Ascending aorta (tissue), 2 donors: ENCODE results near the gene ANKRD27. TPM values are rescaled to one million over a fixed set of nuclear protein-coding genes. Genes with fewer than 3 reads are reported as not detected.
"Not testable (repeated sequence)": the region's sequence is repeated elsewhere in the genome, so short reads cannot be mapped to it uniquely, and the experiment has no call there.

ENCODE experiments used
- DNase-seq, 2 donors: peaks; one replicate each; pipeline ENCODE4 v3.0.0-alpha.2; 2019; ENCODE audit warnings: low spot score in 2 of 2
- H3K27ac ChIP-seq, 2 donors: fragments of 200-600 bp; sonication (generic); one replicate each; pipeline ENCODE4 v1.5.1; 2016 to 2017; ENCODE audit warnings: mild to moderate bottlenecking in 1 of 2
- H3K27me3 ChIP-seq: fragments of 200-600 bp; sonication (generic); one replicate; pipeline ENCODE4 v1.5.1; 2017
- H3K36me3 ChIP-seq, 2 donors: fragments of 200-600 bp; sonication (generic); one replicate each; pipeline ENCODE4 v1.5.1; 2016
- H3K4me1 ChIP-seq, 2 donors: fragments of 200-600 bp; sonication (generic); one replicate each; pipeline ENCODE4 v1.5.1; 2016 to 2017; ENCODE audit warnings: mild to moderate bottlenecking in 1 of 2
- H3K4me3 ChIP-seq, 2 donors: fragments of 200-600 bp; sonication (generic); one replicate each; pipeline ENCODE4 v1.5.1; 2016 to 2017; ENCODE audit warnings: mild to moderate bottlenecking in 1 of 2
- H3K9me3 ChIP-seq, 2 donors: fragments of 200-600 bp; sonication (generic); one replicate each; pipeline ENCODE4 v1.5.1; 2016
- intact Hi-C: fragments of 100-400 bp; cut with DNase I; formaldehyde crosslinking; loops from one replicate; pipeline ENCODE4 v1.15.1; 2023
- total RNA-seq: library from RNA; depleted of rRNA; stranded (reverse); fragments of >200 nt; gene quantifications from one replicate; pipeline ENCODE4 v1.1.0, GENCODE V29; 2016
- TF ChIP-seq, protein P1 (sequence below), 3 experiments: fragments of 200-600 bp in 2 of 3; fragments of 450-650 bp in 1 of 3; sonication (generic) in 2 of 3; IDR thresholded peaks; one replicate each; pipeline ENCODE4 v1.5.1; 2016 to 2019; ENCODE audit warnings: antibody characterized with exemption in 3 of 3, mild to moderate bottlenecking in 1 of 3, moderate library complexity in 1 of 3

ANKRD27 gene
- total RNA-seq, 1 donor from 2014 or later = 17.3 TPM

DNA sequence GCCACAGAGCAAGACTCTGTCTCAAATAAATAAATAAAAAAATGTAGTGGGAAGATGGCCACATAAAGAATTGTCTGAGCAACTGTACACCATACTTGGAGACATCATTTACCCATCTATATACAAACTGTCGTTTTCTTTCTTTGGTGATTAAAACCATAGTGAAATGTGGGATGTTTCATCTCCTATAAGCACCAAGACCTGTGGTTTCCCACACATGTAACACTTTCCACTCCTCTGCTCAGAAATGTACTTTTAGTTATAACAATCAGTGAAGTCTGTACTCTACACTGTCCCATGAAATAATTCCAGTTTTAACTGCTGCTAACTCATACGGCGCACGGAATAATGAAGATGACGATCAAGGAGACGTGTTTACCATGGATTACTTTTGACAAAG lies 75.7 kb downstream of the ANKRD27 start:
- Histone ChIP-seq H3K27me3 (no peaks in the 10 kb centered on the region), H3K27ac (no peak overlapping the region), H3K9me3 (no peaks in the 10 kb centered on the region), H3K4me3 (no peak overlapping the region), H3K36me3 (peaks cover 65 to 88% of the 10 kb centered on the region in 2 donors), H3K4me1 (no peaks in the 10 kb centered on the region)
- TF ChIP-seq, protein P1, sequence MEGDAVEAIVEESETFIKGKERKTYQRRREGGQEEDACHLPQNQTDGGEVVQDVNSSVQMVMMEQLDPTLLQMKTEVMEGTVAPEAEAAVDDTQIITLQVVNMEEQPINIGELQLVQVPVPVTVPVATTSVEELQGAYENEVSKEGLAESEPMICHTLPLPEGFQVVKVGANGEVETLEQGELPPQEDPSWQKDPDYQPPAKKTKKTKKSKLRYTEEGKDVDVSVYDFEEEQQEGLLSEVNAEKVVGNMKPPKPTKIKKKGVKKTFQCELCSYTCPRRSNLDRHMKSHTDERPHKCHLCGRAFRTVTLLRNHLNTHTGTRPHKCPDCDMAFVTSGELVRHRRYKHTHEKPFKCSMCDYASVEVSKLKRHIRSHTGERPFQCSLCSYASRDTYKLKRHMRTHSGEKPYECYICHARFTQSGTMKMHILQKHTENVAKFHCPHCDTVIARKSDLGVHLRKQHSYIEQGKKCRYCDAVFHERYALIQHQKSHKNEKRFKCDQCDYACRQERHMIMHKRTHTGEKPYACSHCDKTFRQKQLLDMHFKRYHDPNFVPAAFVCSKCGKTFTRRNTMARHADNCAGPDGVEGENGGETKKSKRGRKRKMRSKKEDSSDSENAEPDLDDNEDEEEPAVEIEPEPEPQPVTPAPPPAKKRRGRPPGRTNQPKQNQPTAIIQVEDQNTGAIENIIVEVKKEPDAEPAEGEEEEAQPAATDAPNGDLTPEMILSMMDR (IDR thresholded peaks at IDR 0.05) = no peak
- no peak for DNase-seq
- intact Hi-C loops = loop anchor here (5.0 kb wide), 1 partner anchor 73 kb away; no protein-coding TSS in a partner anchor

DNA sequence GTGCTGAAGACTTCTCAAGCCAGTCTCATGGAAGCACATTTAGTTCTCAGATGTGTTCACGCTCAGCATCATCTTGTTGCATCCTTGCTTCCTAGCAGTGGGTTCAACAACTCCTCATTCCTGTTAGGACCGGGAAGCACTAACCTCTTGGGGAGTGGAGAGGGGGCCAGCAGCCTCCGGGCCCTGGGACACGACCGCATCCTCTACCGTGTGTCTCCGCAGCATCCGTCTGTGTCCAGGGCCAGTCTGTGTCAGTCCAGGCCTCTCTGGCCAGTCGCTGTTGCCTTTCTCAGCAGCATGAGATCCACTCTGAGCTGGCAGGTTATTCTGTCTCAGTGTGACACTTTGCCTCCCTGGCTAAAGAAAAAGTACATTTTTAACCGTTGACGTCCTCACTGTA lies 77.0 kb downstream of the ANKRD27 start:
- H3K27ac ChIP-seq = no peak overlapping the region
- DNase-seq = no peak
- no peaks in the 10 kb centered on the region for H3K4me1 ChIP-seq
- intact Hi-C loops = loop anchor here (5.0 kb wide), 1 partner anchor 74 kb away; no protein-coding TSS in a partner anchor
- TF ChIP-seq, protein P1 (IDR thresholded peaks at IDR 0.05) = no peak
- no peaks in the 10 kb centered on the region for H3K9me3 ChIP-seq
- H3K36me3 ChIP-seq = peaks cover 61 to 88% of the 10 kb centered on the region in 2 donors
- H3K4me3 ChIP-seq = no peak overlapping the region
- H3K27me3 ChIP-seq = no peaks in the 10 kb centered on the region

GRCh38 chr19:32595491-32595890 lies 79.5 kb downstream of the ANKRD27 start:
- Histone ChIP-seq H3K27me3 (no peaks in the 10 kb centered on the region), H3K9me3 (no peaks in the 10 kb centered on the region), H3K4me3 (no peak overlapping the region), H3K27ac (no peak overlapping the region), H3K36me3 (peaks cover 43 to 73% of the 10 kb centered on the region in 2 donors), H3K4me1 (no peaks in the 10 kb centered on the region)
- TF ChIP-seq, protein P1 (IDR thresholded peaks at IDR 0.05) = no peak
- DNase-seq = no peak
- intact Hi-C loops = loop anchor here (5.0 kb wide), 1 partner anchor 77 kb away; no protein-coding TSS in a partner anchor

DNA sequence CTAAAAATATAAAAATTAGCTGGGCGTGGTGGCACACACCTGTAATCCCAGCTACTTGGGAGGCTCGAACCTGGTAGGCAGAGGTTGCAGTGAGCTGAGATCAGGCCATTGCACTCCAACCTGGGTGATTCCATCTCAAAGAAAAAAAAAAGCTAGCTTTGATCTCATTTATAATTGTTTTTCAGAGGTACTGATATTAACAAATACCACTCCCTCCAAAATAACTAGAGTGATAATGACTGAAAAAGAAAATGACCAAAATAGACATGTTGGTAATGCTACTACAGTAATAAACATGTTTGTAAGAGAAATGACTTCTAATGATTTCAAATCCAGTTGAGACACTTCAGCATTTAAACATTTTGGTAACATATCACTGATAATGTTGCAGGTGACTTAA lies 81.0 kb downstream of the ANKRD27 start:
- TF ChIP-seq, protein P1 (IDR thresholded peaks at IDR 0.05) = no peak
- Histone ChIP-seq H3K9me3 (no peaks in the 10 kb centered on the region), H3K27me3 (no peaks in the 10 kb centered on the region), H3K27ac (no peak overlapping the region), H3K36me3 (peaks cover 35 to 64% of the 10 kb centered on the region in 2 donors), H3K4me1 (no peaks in the 10 kb centered on the region), H3K4me3 (no peak overlapping the region)
- intact Hi-C loops = no loop called here
- no peak for DNase-seq

- intact Hi-C loops = loop anchor here (10.0 kb wide), 1 partner anchor 587 kb away; no protein-coding TSS in a partner anchor
- not testable (repeated sequence) for H3K4me1 ChIP-seq, DNase-seq, H3K9me3 ChIP-seq, H3K27me3 ChIP-seq, H3K27ac ChIP-seq, H3K4me3 ChIP-seq
- H3K36me3 ChIP-seq = peaks cover 29 to 38% of the 10 kb centered on the region in 2 donors
Observed at GRCh38 chr19:32587747-32588504, 87.1 kb downstream of the ANKRD27 start.

DNA sequence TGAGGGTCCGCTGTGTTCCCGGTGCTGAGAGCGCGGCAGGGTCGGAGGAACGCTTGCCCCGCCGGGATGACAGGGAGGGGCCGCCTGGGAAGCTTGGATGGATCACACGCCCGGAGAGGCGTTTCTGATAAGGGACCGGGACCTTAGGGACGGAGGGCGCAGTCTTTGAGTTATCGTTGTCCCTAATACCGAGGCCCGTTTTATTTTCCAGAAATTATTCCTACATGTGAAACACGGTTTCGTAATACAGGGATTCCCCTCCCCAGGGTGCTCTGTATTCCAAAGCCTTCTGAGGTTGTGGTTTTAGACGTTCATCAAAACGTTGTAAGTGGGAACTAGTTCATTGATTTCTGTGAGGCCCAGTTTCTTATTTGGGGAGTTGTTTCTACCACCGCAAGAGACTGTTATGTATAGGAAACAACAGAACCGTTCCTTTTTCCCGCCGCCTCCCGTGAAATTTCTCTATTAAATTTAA lies 93.2 kb downstream of the ANKRD27 start:
- TF ChIP-seq, protein P1 (IDR thresholded peaks at IDR 0.05) = no peak
- DNase-seq = no peak
- intact Hi-C loops = loop anchor here (1.0 to 10.0 kb wide), 7 partner anchors 94 to 1233 kb away; partner anchors contain the start of genes ANKRD27, CEBPG, DPY19L3 and NUDT19
- Histone ChIP-seq H3K4me1 (peaks cover 0 to 5% of the 10 kb centered on the region in 2 donors), H3K27ac (peak overlapping the region; percentile 76 to 81), H3K36me3 (peaks cover 21 to 23% of the 10 kb centered on the region in 2 donors), H3K4me3 (peak overlapping the region; percentile 86 to 88), H3K27me3 (no peaks in the 10 kb centered on the region), H3K9me3 (no peaks in the 10 kb centered on the region)
